NCI-H1417 (cell line): ENCODE data around the gene DDX55.

ENCODE experiments used
- DNase-seq, 3 experiments: peaks; one replicate each; lab custom pipeline; 2025; lab: John Stamatoyannopoulos, UW

DDX55 gene

GRCh38 chr12:123608182-123608581, 6.3 kb downstream of the DDX55 start:
- DNase-seq = no peak

GRCh38 chr12:123614110-123614509, 12.2 kb downstream of the DDX55 start:
- DNase-seq = no peak

- no peak for DNase-seq
Observed at GRCh38 chr12:123614531-123614930, 12.6 kb downstream of the DDX55 start.

GRCh38 chr12:123617144-123617543, 15.2 kb downstream of the DDX55 start:
- DNase-seq = no peak

- no peak for DNase-seq
Observed at GRCh38 chr12:123617580-123617979, 15.7 kb downstream of the DDX55 start.

- DNase-seq = no peak
Observed at GRCh38 chr12:123621101-123621500, 19.2 kb downstream of the DDX55 start.

GRCh38 chr12:123621619-123622530, 20.0 kb downstream of the DDX55 start:
- no peak for DNase-seq

GRCh38 chr12:123633379-123634141, 31.7 kb downstream of the DDX55 start, which contains the start of the genes EIF2B1 and GTF2H3:
EIF2B1 (minus strand) TSS chr12:123633686; CDS start chr12:123633557, 129 bp downstream.
GTF2H3 (plus strand) TSS chr12:123633829; CDS start chr12:123633860, 31 bp downstream.
- DNase-seq = peak; percentile 97 to 98 (median 98)

- DNase-seq = no peak
Observed at GRCh38 chr12:123634142-123634561, 32.3 kb downstream of the DDX55 start.

- DNase-seq = no peak
Observed at GRCh38 chr12:123643911-123644310, 42.0 kb downstream of the DDX55 start.

DNA sequence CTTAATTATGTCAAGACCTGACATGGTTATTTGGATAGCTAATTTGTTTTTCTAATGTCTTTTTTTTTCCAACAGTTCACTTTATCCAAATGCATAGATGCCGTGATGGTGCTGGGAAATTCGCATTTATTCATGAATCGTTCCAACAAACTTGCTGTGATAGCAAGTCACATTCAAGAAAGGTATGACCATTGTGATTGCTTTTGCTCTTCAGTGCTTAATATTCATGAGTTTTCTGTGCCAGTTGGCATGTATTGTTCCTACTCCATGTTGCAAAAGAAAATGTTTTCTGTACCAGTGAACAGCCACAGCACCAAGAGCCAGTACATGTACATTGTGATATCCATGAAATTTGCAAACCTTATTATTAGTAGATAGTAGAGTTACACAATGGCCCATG, 43.5 kb downstream of the DDX55 start:
- no peak for DNase-seq

DNA sequence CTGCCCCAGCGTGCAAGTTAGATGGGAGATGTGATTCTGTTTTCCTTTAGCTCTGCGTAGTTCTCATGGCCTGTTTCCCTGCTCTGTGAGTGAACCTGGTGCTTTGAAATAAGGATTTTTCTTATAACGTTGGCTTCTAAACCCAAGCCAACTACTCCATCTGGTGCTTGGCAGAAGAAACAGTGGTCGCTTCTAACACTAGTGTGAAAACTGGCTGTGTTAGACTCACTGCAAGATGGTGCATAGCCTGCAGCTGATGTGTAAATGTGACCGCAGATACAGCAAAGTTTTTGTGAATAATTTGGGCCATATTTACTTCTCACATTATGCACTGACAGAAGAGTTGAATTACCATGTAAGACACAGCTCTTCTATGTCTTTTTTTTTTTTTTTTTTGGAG, 44.0 kb downstream of the DDX55 start:
- no peak for DNase-seq

GRCh38 chr12:123648401-123648800, 46.5 kb downstream of the DDX55 start:
- no peak for DNase-seq

DNA sequence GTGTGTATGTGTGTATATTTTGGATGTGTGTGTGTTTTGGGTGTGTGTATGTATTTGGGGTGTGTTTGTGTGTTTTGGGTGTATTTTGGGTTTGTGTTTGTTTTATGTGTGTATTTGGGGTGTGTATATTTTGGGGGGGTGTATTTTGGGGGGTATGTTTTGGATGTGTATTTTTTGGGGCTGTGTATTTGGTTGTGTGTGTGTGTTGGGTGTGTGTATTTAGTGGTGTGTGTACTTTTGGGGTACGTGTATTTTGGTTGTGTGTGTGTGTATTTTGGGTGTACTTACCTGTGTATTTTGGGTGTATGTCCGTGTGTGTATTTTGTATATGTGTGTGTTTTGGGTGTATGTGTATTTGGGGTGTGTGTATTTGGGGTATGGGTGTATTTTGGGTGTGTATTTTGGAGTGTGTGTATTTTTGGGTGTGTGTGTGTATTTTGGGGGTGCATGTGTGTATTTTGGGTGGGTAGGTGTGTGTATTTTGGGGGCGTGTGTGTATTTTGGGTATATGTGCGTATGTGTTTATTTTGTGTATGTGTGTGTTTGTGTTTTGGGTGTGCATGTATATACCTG, 52.3 kb downstream of the DDX55 start:
- no peak for DNase-seq

DNA sequence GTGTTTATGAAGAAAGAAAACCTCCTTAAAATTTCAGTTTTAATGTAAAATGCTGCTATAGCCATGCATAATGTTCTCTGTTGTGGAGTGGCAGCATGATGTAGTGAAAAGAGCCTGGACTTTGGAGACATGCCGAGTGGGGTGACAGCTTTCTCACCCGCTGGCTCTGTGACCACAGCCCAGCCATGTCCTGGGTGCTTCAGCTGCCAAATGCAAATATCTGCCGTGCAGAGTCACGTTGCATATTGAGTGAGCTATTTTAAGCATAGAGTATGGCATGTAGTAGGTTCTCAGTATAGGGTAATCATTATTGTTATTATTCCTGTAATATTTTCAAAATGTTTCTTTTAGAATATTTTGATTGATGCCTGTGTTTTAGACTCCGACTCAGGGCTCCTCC, 53.5 kb downstream of the DDX55 start:
- DNase-seq = no peak

DNA sequence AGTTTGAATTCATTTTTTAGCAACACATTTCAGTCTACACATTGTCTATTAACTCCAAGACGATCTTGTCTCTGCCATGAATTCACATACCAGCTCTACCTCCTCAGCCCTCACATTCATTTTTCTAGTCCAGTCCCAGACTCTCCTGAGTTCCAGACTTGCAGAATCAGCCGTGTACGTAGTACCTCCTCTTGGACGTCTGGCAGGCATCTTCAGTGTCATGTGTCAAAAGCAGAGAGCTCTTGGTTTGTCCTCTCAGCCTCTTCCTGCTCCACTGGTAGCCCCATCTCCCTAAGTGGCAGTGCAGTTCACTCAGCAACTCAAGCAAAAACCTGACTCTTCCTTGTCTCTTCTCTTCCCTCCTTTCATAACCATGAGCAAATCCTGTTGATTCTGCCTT, 54.5 kb downstream of the DDX55 start:
- no peak for DNase-seq

DNA sequence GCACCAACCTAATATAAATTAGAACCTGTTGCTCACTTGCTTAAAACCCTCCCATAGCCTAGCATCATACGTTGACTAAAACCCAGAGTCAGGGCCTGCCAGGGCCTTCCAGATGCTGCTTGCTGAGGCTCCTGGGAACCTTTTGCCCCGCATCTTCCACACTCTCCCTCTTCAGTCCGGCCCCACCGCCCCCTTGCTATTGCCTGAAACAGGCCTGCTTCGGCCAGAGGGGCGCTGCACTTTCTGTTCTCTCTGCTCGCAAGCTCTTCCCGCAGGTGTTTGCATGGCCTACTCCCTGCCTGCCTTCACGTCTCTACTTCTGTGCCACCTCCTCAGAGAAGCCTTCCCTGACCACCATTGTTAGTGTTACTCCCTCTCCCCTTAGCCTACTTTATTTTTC, 55.3 kb downstream of the DDX55 start:
- DNase-seq = no peak

- no peak for DNase-seq
Observed at GRCh38 chr12:123659996-123660727, 58.3 kb downstream of the DDX55 start.

DNA sequence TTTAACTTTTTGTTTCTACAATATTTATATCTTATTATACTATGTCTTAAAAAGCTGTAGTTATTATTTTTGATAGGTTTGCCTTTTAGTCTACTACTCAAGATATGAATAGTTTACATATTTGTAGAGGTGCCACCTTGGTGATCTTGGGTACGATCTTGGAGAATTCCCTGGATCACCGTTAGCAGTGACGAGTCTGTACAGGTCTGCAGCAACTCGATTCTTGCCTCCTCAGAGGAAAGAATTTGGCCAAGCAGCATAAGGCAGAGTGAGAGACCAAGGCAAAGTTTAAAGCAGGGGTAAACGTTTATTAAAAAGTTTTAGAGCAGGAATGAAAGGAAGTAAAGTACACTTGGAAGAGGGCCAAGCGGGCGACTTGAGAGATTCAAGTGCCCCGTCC, 65.9 kb downstream of the DDX55 start:
- no peak for DNase-seq
